Ishikawa (cell line): ENCODE results near the gene BMP7.

ENCODE experiments used
- CEBPB ChIP-seq: IDR thresholded peaks from 2 replicates; pipeline ENCODE4 v1.6.1; 2012
- CREB1 ChIP-seq: IDR thresholded peaks from 2 replicates; pipeline ENCODE4 v1.6.1; 2012; ENCODE audit warnings: low read depth
- EGR1 ChIP-seq: IDR thresholded peaks from 2 replicates; pipeline ENCODE4 v1.6.1; 2012
- EP300 ChIP-seq: IDR thresholded peaks from 2 replicates; pipeline ENCODE4 v1.6.1; 2012; ENCODE audit warnings: borderline replicate concordance
- FOXM1 ChIP-seq: IDR thresholded peaks from 2 replicates; pipeline ENCODE4 v1.6.1; 2012; ENCODE audit warnings: low read depth, borderline replicate concordance
- MAX ChIP-seq: IDR thresholded peaks from 2 replicates; pipeline ENCODE4 v1.6.1; 2012
- NFIC ChIP-seq: IDR thresholded peaks from 2 replicates; pipeline ENCODE4 v1.6.1; 2012
- RAD21 ChIP-seq: IDR thresholded peaks from 2 replicates; pipeline ENCODE4 v1.6.1; 2012; ENCODE audit warnings: low read depth
- REST ChIP-seq: IDR thresholded peaks from 2 replicates; pipeline ENCODE4 v1.6.1; 2012; ENCODE audit warnings: low read depth, mild to moderate bottlenecking
- TAF1 ChIP-seq: IDR thresholded peaks from 2 replicates; pipeline ENCODE4 v1.6.1; 2012; ENCODE audit warnings: low read depth, mild to moderate bottlenecking
- TCF12 ChIP-seq: IDR thresholded peaks from 2 replicates; pipeline ENCODE4 v1.6.1; 2012; ENCODE audit warnings: low read depth
- TEAD4 ChIP-seq: IDR thresholded peaks from 2 replicates; pipeline ENCODE4 v1.6.1; 2012
- USF1 ChIP-seq: IDR thresholded peaks from 2 replicates; pipeline ENCODE4 v1.6.1; 2012
- YY1 ChIP-seq: IDR thresholded peaks from 2 replicates; pipeline ENCODE4 v1.6.1; 2012; ENCODE audit warnings: low read depth
- ZBTB7A ChIP-seq: IDR thresholded peaks from 2 replicates; pipeline ENCODE4 v1.6.1; 2012; ENCODE audit warnings: low read depth

BMP7 gene

DNA sequence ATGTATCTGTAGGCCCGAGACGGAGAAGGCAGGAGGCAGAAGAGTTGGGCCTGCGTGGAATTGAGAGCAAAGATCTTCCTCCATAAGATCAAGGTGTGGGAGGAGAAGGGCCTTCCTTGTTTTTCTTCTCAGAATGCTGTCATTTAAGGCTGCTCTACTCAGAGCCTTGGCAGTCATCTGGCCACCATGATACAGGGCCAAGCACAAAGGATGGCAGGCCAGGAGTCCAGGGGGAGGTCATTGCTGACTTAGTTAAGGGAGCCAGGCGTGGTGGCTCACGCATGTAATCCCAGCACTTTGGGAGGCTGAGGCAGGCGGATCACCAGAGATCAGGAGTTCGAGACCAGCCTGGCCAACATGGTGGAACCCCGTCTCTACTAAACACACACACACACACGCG lies 137.1 kb downstream of the BMP7 start:
- TF ChIP-seq TAF1, result no peak
- TF ChIP-seq YY1, result no peak
- no peak for TF ChIP-seq NFIC
- no peak for TF ChIP-seq EGR1
- no peak for TF ChIP-seq EP300
- no peak for TF ChIP-seq MAX
- no peak for TF ChIP-seq FOXM1

GRCh38 chr20:57128044-57128757 lies 138.2 kb downstream of the BMP7 start:
- no peak for TF ChIP-seq MAX
- TF ChIP-seq TEAD4, result no peak
- no peak for TF ChIP-seq CEBPB
- TF ChIP-seq REST, result no peak
- TF ChIP-seq ZBTB7A, result no peak
- TF ChIP-seq EGR1, result no peak
- TF ChIP-seq YY1, result no peak
- TF ChIP-seq TAF1, result no peak
- TF ChIP-seq RAD21, result no peak
- TF ChIP-seq EP300, result no peak
- TF ChIP-seq USF1, result no peak
- TF ChIP-seq FOXM1, result no peak
- TF ChIP-seq NFIC, result no peak
- no peak for TF ChIP-seq CREB1
- no peak for TF ChIP-seq TCF12

DNA sequence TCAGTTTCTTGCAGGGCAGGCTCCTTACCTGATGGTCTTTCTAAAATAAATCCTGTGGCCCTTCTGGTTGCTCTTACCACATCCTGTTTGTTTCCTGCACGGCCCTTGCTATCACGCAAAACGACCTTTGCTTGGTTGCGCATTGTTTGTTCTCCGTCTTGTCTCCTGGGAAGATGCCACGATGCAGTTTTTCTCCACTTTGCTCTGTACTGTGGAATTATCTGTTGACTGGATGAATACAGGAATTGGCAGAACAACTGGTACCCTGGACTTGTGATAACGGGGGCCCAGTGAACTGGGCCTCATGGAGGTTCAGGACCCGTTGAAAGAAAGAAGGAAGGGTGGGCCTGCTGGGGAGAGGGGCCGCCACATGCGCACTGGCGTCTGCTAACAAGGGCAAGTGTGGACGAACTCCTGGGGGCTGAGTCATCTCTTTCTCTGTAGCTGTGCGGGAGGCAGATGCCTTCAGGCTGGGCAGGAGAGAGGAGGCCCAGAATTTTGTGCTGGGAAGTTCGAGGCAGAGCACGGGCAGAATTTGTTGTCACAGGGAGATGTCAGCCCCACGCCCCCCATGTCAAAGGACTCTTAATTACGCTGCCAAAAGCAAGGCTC lies 139.9 kb downstream of the BMP7 start:
- no peak for TF ChIP-seq REST
- TF ChIP-seq ZBTB7A, result no peak
- no peak for TF ChIP-seq MAX
- no peak for TF ChIP-seq RAD21
- TF ChIP-seq TAF1, result no peak
- no peak for TF ChIP-seq EGR1
- no peak for TF ChIP-seq TCF12
- no peak for TF ChIP-seq YY1
- no peak for TF ChIP-seq FOXM1
- TF ChIP-seq TEAD4, result no peak
- TF ChIP-seq USF1, result no peak
- no peak for TF ChIP-seq CREB1
- TF ChIP-seq EP300, result no peak
- no peak for TF ChIP-seq NFIC
- TF ChIP-seq CEBPB, result no peak

GRCh38 chr20:57124800-57125517 lies 141.5 kb downstream of the BMP7 start:
- TF ChIP-seq FOXM1 (no peak), NFIC (no peak), ZBTB7A (no peak), EGR1 (no peak), TCF12 (no peak), CREB1 (no peak), RAD21 (no peak)

GRCh38 chr20:57124366-57124765 lies 142.1 kb downstream of the BMP7 start:
- no peak for TF ChIP-seq USF1
